Measurements from ENCODE around the gene ITK.

Gene ITK

GRCh38 chr5:157180374-157181264, at the start of gene ITK:
TSS of gene ITK (plus strand) at chr5:157180840. CDS start at chr5:157180978, 138 bp downstream.
- DNase-seq (ENCODE audit: low read depth): no peak
- no peak within 1 kb of the TSS for H3K4me3 ChIP-seq (ENCODE audit: low read length)
- no peak for TF ChIP-seq CTCF (IDR thresholded peaks at IDR 0.05; ENCODE audit: insufficient read depth, low read depth, low read length, missing control alignments)

GRCh38 chr5:157130925-157131324, 49.7 kb upstream of the ITK start:
- DNase-seq (ENCODE audit: low read depth): peak; percentile 20
- TF ChIP-seq CTCF (IDR thresholded peaks at IDR 0.05; ENCODE audit: insufficient read depth, low read depth, low read length, missing control alignments): no peak
- H3K4me3 ChIP-seq (ENCODE audit: low read length): no peak overlapping the region

GRCh38 chr5:157132281-157132612, 48.4 kb upstream of the ITK start:
- no peak for TF ChIP-seq CTCF (IDR thresholded peaks at IDR 0.05; ENCODE audit: insufficient read depth, low read depth, low read length, missing control alignments)
- no peak for DNase-seq (ENCODE audit: low read depth)
- no peak overlapping the region for H3K4me3 ChIP-seq (ENCODE audit: low read length)

- no peak for TF ChIP-seq CTCF (IDR thresholded peaks at IDR 0.05; ENCODE audit: insufficient read depth, low read depth, low read length, missing control alignments)
- no peak overlapping the region for H3K4me3 ChIP-seq (ENCODE audit: low read length)
- peak; percentile 28 for DNase-seq (ENCODE audit: low read depth)
These were observed 42.9 kb upstream of the ITK start for GRCh38 chr5:157137691-157138090.

GRCh38 chr5:157142317-157143126, 38.1 kb upstream of the ITK start, which contains the start of gene MED7:
TSS of gene MED7 (minus strand) at chr5:157142865. CDS start at chr5:157139431, 3,434 bp downstream.
- peak; percentile 99 for DNase-seq (ENCODE audit: low read depth)
- TF ChIP-seq CTCF (IDR thresholded peaks at IDR 0.05; ENCODE audit: insufficient read depth, low read depth, low read length, missing control alignments): no peak
- peak within 1 kb of the TSS; percentile 85 for H3K4me3 ChIP-seq (ENCODE audit: low read length)

- DNase-seq (ENCODE audit: low read depth): peak; percentile 14
- TF ChIP-seq CTCF (IDR thresholded peaks at IDR 0.05; ENCODE audit: insufficient read depth, low read depth, low read length, missing control alignments): no peak
- H3K4me3 ChIP-seq (ENCODE audit: low read length): peak overlapping the region; percentile 85
These were observed 37.3 kb upstream of the ITK start for GRCh38 chr5:157143127-157143971.

Data from epithelial cell of esophagus (primary cell).